PC-3 (cell line): ENCODE results near the gene RBMS3.

Experiments
- CTCF ChIP-seq: fragments of 300-600 bp; sonication (generic); conservative IDR thresholded peaks from 2 replicates; pipeline ENCODE4 v1.5.1; 2017; ENCODE audit warnings: antibody characterized with exemption, low read depth, mild to moderate bottlenecking, low read length
- EZH2 ChIP-seq: fragments of 300-600 bp; sonication (generic); IDR thresholded peaks from one replicate; pipeline ENCODE4 v1.6.1; 2017; ENCODE audit warnings: antibody characterized with exemption, mild to moderate bottlenecking, low read length; ENCODE audit not compliant: unreplicated experiment
- EZH2phosphoT487 ChIP-seq: fragments of 300-600 bp; sonication (generic); IDR thresholded peaks from 2 replicates; pipeline ENCODE4 v1.6.1; 2018; ENCODE audit warnings: mild to moderate bottlenecking, antibody characterized with exemption, low read length, borderline replicate concordance

GRCh38 chr3:29695201-29695600, 414.3 kb downstream of the RBMS3 start:
- TF ChIP-seq CTCF, result no peak
- TF ChIP-seq EZH2phosphoT487, result no peak
- no peak for TF ChIP-seq EZH2
